ENCODE measurements around the gene RCSD1. TPM values are rescaled to one million over a fixed set of nuclear protein-coding genes. Genes with fewer than 3 reads are reported as not detected.

Gene RCSD1
- total RNA-seq, 2 experiments from 2014 or later, result 42.3 to 44.6 TPM

DNA sequence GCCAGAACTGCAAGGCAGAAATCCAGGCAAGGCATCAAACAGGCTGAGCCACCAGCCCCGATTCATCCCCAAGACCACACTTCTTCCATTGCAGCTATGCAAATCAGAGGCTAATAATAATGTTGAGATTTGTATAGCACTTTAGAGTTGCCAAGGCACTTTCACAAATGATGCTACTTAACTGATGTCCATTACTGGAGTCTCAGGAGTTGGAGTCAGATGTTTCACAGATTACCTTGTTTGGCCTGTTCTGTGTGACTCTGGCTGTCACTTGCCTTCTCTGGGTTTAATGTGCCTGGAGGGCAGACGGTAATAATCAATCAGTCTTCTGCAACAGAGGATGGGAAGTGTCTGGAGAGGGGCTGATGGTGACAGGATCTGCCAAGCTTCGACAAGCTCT, 51.0 kb downstream of the RCSD1 start:
- H3K4me1 ChIP-seq (ENCODE audit: insufficient read depth, low read length), result peaks cover 43% of the 10 kb centered on the region
- TF ChIP-seq, protein P1, sequence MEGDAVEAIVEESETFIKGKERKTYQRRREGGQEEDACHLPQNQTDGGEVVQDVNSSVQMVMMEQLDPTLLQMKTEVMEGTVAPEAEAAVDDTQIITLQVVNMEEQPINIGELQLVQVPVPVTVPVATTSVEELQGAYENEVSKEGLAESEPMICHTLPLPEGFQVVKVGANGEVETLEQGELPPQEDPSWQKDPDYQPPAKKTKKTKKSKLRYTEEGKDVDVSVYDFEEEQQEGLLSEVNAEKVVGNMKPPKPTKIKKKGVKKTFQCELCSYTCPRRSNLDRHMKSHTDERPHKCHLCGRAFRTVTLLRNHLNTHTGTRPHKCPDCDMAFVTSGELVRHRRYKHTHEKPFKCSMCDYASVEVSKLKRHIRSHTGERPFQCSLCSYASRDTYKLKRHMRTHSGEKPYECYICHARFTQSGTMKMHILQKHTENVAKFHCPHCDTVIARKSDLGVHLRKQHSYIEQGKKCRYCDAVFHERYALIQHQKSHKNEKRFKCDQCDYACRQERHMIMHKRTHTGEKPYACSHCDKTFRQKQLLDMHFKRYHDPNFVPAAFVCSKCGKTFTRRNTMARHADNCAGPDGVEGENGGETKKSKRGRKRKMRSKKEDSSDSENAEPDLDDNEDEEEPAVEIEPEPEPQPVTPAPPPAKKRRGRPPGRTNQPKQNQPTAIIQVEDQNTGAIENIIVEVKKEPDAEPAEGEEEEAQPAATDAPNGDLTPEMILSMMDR (IDR thresholded peaks at IDR 0.05), result no peak
- Mint-ChIP-seq H3K4me3 (no peak overlapping the region), H3K27ac (no peak overlapping the region), H3K9me3 (no peaks in the 10 kb centered on the region), H3K27me3 (no peaks in the 10 kb centered on the region), H3K4me1 (ENCODE audit: low read depth) (peaks cover 5% of the 10 kb centered on the region), H3K36me3 (ENCODE audit: low read depth) (peaks cover 42% of the 10 kb centered on the region)
- DNase-seq, result no peak
- peak overlapping the region in 1 of 2 donors; percentile 17 for H3K27ac ChIP-seq (ENCODE audit: low read depth in 1 of 2, low read length in 2 of 2)
- H3K27me3 ChIP-seq (ENCODE audit: control insufficient read depth in 1 of 2, insufficient read depth in 2 of 2, low read length in 2 of 2), result no peaks in the 10 kb centered on the region
- no peak overlapping the region for H3K4me3 ChIP-seq (ENCODE audit: low read length)
- peaks cover 89% of the 10 kb centered on the region for H3K36me3 ChIP-seq (ENCODE audit: insufficient read depth, low read length)
- intact Hi-C loops (cut with DNase I, micrococcal nuclease), result no loop called here
- ChIA-PET CTCF (interaction anchor here (1.0 kb wide), 1 partner anchor 25 kb away, joined by 3 read pairs; no protein-coding TSS in a partner anchor), POLR2A (no interaction called here)
- no peaks in the 10 kb centered on the region for H3K9me3 ChIP-seq (ENCODE audit: control insufficient read depth in 1 of 2, insufficient read depth in 1 of 2, low read length in 2 of 2)
- no peak for ATAC-seq (ENCODE audit: poor library complexity)

- no peaks in the 10 kb centered on the region for H3K9me3 ChIP-seq (ENCODE audit: control insufficient read depth in 1 of 2, insufficient read depth in 1 of 2, low read length in 2 of 2)
- peaks cover 91% of the 10 kb centered on the region for H3K36me3 ChIP-seq (ENCODE audit: insufficient read depth, low read length)
- Mint-ChIP-seq H3K9me3 (no peaks in the 10 kb centered on the region), H3K27ac (no peak overlapping the region), H3K4me1 (ENCODE audit: low read depth) (peaks cover 5% of the 10 kb centered on the region), H3K27me3 (no peaks in the 10 kb centered on the region), H3K4me3 (no peak overlapping the region), H3K36me3 (ENCODE audit: low read depth) (peaks cover 44% of the 10 kb centered on the region)
- no peak overlapping the region for H3K4me3 ChIP-seq (ENCODE audit: low read length)
- ChIA-PET CTCF (interaction anchor here (1.0 kb wide), 1 partner anchor 25 kb away, joined by 3 read pairs; no protein-coding TSS in a partner anchor), POLR2A (no interaction called here)
- H3K27ac ChIP-seq (ENCODE audit: low read depth in 1 of 2, low read length in 2 of 2), result peak overlapping the region in 1 of 2 donors; percentile 17
- intact Hi-C loops (cut with DNase I, micrococcal nuclease), result no loop called here
- DNase-seq (no peak), ATAC-seq (ENCODE audit: poor library complexity) (no peak)
- peaks cover 42% of the 10 kb centered on the region for H3K4me1 ChIP-seq (ENCODE audit: insufficient read depth, low read length)
- no peaks in the 10 kb centered on the region for H3K27me3 ChIP-seq (ENCODE audit: control insufficient read depth in 1 of 2, insufficient read depth in 2 of 2, low read length in 2 of 2)
- TF ChIP-seq, protein P1 (IDR thresholded peaks at IDR 0.05), result no peak
Observed at GRCh38 chr1:167681451-167682098, 51.5 kb downstream of the RCSD1 start.

DNA sequence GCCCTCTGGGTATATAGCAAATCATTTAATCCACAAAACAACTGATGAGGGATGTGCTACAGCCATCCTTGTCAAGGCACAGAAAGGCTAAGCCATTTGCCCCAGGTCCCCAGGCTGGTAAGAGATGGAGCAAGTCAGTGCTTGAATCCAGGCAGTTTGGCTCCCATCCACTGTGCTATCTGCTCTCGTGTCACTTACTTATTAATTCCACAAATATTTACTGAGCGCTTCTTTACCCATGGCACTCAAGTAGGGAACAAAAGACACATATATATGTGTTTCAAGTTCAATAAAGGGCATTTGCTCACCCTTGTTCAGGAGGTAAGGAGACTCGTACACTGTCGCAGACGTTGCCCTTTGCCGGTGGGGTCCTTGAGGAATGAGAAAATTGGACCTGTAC, 53.2 kb downstream of the RCSD1 start:
- H3K27ac Mint-ChIP-seq, result no peak overlapping the region
- Histone ChIP-seq H3K4me1 (ENCODE audit: insufficient read depth, low read length) (peaks cover 44% of the 10 kb centered on the region), H3K36me3 (ENCODE audit: insufficient read depth, low read length) (peaks cover 97% of the 10 kb centered on the region), H3K4me3 (ENCODE audit: low read length) (no peak overlapping the region), H3K27me3 (ENCODE audit: control insufficient read depth in 1 of 2, insufficient read depth in 2 of 2, low read length in 2 of 2) (no peaks in the 10 kb centered on the region), H3K9me3 (ENCODE audit: control insufficient read depth in 1 of 2, insufficient read depth in 1 of 2, low read length in 2 of 2) (no peaks in the 10 kb centered on the region), H3K27ac (ENCODE audit: low read depth in 1 of 2, low read length in 2 of 2) (peak overlapping the region in 1 of 2 donors; percentile 25)
- H3K36me3 Mint-ChIP-seq (ENCODE audit: low read depth), result peaks cover 58% of the 10 kb centered on the region
- ChIA-PET CTCF (no interaction called here), POLR2A (no interaction called here)
- intact Hi-C loops (cut with DNase I, micrococcal nuclease), result no loop called here
- ATAC-seq (ENCODE audit: poor library complexity) (no peak), DNase-seq (no peak)
- H3K4me3 Mint-ChIP-seq, result no peak overlapping the region
- no peaks in the 10 kb centered on the region for H3K27me3 Mint-ChIP-seq
- peaks cover 11% of the 10 kb centered on the region for H3K4me1 Mint-ChIP-seq (ENCODE audit: low read depth)
- H3K9me3 Mint-ChIP-seq, result no peaks in the 10 kb centered on the region
- TF ChIP-seq, protein P1 (IDR thresholded peaks at IDR 0.05), result no peak

Measured in CD4-positive, alpha-beta T cell (primary cell).